Activated naive CD8-positive, alpha-beta T cell (primary cell): Measurements from ENCODE around the gene LARGE1.

Experiments used
- H3K27ac Mint-ChIP-seq: one replicate; pipeline ENCODE4 v1.8.0; 2021; ENCODE audit warnings: mixed read lengths
- H3K27me3 Mint-ChIP-seq: one replicate; pipeline ENCODE4 v1.8.0; 2021; ENCODE audit warnings: mixed read lengths
- H3K36me3 Mint-ChIP-seq: one replicate; pipeline ENCODE4 v1.8.0; 2021; ENCODE audit warnings: mixed read lengths
- H3K4me1 Mint-ChIP-seq: one replicate; pipeline ENCODE4 v1.8.0; 2021; ENCODE audit warnings: low read depth, mixed read lengths
- H3K4me3 Mint-ChIP-seq: one replicate; pipeline ENCODE4 v1.8.0; 2021; ENCODE audit warnings: mild to moderate bottlenecking, mixed read lengths
- H3K9me3 Mint-ChIP-seq: one replicate; pipeline ENCODE4 v1.8.0; 2021; ENCODE audit warnings: low read depth, mixed read lengths

The LARGE1 gene

DNA sequence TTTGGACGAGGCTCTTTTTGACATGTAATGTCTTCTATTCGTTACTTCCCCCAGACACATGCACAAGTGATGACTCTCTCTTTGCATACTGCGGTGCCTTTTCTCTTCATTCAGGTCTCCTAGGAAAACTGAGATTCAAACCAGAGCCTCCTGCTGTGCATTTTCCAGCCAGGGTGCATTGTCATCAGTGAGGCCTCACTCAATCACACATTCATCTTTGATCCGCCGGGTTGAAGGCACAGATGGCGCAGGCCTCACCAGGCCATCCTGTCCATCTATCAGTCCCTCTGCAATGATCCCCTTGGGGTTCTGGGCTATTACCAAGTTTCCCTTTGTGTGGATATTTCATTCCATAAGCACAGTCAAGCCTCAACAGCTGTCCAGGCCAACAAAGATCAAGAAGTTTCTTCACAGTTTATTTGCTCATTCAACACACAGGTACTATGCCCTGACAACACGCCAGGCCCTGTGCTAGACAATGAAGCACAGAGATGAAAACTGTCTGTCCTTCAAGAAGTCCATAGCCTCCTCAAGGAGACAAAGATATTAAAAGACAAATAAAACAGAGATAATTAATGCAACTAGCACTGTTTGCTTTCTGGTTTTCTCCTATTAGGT, 107.8 kb downstream of the LARGE1 start:
- Mint-ChIP-seq H3K27ac (no peak overlapping the region), H3K9me3 (peaks cover 12% of the 10 kb centered on the region), H3K4me1 (no peaks in the 10 kb centered on the region), H3K36me3 (peaks cover 3% of the 10 kb centered on the region), H3K4me3 (no peak overlapping the region), H3K27me3 (peaks cover 2% of the 10 kb centered on the region)

DNA sequence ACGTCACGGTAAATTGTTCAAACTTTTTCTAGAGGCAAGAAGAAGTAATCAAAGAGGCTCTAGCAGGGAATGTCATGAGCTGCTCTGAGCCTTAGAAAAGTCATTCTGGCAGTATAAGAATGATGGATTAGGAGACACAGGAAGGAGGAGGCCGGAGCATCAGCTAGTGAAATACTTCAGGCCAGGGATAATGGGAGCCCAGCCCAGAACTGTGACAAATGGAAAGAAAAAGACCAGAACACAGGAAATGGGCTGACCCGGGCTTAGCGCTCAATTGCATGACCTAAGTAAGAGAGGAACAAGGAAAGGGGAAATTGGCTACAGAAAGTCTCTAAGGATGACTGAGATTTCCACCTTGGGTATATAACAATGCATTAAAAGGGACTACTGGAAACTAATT, 108.6 kb downstream of the LARGE1 start:
- H3K27ac Mint-ChIP-seq: no peak overlapping the region
- H3K4me1 Mint-ChIP-seq: no peaks in the 10 kb centered on the region
- H3K36me3 Mint-ChIP-seq: peaks cover 3% of the 10 kb centered on the region
- H3K9me3 Mint-ChIP-seq: peaks cover 12% of the 10 kb centered on the region
- no peak overlapping the region for H3K4me3 Mint-ChIP-seq
- H3K27me3 Mint-ChIP-seq: peaks cover 2% of the 10 kb centered on the region

DNA sequence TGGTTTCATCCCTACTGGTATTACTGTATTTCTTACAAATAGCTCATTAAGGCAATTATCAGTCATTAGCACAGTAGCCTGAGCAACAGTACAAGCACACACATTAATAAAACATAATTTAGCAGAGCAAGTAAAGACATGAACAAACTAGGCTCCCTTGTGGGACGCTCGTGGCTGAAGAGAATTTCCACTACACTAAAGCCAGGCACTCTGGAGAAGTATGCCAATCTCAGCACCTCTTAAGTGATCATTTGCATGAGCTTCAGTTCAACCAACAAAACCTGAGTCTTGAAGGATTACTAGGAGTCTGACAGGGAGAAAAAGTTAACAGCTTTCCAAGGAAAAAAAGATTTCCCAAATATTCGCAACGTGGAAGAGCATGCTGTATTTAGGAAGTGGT, 109.1 kb downstream of the LARGE1 start:
- H3K4me3 Mint-ChIP-seq: no peak overlapping the region
- no peak overlapping the region for H3K27ac Mint-ChIP-seq
- H3K9me3 Mint-ChIP-seq: peaks cover 12% of the 10 kb centered on the region
- peaks cover 3% of the 10 kb centered on the region for H3K36me3 Mint-ChIP-seq
- peaks cover 2% of the 10 kb centered on the region for H3K27me3 Mint-ChIP-seq
- H3K4me1 Mint-ChIP-seq: no peaks in the 10 kb centered on the region

DNA sequence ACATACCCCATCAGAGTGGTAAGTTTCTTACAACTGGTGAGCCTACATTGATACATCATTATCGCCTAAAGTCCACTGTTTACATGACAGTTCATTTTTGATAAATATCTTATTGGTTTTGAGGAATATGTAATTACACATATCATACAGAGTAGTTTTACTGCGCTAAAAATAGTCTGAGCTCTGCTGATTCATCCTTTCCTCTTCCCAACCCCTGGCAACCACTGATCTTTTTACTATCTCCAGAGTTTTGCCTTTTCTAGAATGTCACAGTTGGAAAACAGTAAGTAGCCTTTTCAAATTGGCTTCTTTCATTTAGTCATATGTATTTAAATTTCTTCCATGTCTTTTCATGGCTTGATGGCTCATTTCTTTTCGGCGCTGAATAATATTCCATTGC, 112.8 kb downstream of the LARGE1 start:
- Mint-ChIP-seq H3K27me3 (peaks cover 2% of the 10 kb centered on the region), H3K4me3 (no peak overlapping the region), H3K36me3 (peaks cover 3% of the 10 kb centered on the region), H3K4me1 (no peaks in the 10 kb centered on the region), H3K27ac (no peak overlapping the region), H3K9me3 (peaks cover 6% of the 10 kb centered on the region)

DNA sequence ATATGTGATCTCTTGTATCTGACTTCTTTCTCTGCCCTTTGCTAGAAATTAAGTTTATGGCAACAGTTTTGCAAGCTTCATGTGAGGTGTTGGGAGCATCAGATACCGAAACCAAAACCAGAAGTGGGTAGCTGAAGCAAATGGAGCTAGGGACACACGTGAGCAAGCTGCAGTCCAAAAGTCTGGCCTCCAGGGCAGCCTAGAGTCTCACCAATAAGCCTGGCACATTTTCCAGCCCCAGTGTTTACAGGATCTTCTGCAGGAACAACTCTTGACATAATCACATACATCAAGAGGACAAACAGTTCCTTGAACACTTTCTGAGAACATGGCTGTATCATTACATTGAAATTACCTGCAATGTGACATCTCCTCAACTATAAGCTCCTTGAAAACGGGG, 114.1 kb downstream of the LARGE1 start:
- Mint-ChIP-seq H3K27ac (no peak overlapping the region), H3K36me3 (peaks cover 3% of the 10 kb centered on the region), H3K27me3 (peaks cover 2% of the 10 kb centered on the region), H3K4me1 (no peaks in the 10 kb centered on the region), H3K9me3 (peaks cover 11% of the 10 kb centered on the region), H3K4me3 (no peak overlapping the region)

DNA sequence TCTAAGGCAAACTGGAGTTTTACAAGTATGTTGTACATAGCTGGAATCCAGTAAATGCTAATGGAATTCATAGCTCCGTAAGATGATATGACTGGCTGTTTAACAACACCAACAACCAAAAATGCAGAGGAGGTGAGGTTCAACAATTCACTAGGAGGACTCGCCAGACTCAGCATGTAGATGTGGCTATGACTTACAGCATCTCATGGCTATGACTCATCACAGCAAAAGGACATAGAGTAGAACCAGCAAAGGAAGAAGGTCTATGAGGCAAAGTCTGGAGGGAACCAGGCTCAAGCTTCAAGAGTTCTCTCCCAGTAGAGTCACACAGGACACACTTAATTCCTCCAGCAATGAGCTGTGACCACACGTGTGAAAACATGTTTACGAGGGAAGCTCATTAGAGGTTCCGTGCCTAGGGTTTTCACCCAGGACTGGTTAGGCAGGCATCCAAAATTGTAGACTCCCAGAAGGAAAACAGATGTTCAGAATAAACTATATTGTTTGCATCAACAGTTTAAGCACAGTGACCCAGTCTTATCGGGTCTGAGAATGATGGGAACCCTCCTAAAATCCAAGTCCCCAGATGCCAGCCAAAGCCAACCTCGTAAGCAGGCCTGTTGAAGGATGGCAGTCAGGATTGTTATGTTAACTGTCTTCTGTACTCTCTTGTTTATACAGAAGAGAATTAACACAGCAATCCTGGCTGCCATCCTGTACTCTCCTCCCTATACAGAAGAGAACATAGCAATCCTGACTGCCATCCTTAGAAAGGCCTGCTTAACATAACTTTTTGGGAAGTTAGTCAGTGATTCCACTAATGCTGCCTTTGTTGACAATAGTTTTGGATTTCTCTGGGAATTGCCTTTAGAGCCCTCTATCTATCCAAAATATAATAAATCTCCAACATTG, 116.6 kb downstream of the LARGE1 start:
- no peak overlapping the region for H3K4me3 Mint-ChIP-seq

DNA sequence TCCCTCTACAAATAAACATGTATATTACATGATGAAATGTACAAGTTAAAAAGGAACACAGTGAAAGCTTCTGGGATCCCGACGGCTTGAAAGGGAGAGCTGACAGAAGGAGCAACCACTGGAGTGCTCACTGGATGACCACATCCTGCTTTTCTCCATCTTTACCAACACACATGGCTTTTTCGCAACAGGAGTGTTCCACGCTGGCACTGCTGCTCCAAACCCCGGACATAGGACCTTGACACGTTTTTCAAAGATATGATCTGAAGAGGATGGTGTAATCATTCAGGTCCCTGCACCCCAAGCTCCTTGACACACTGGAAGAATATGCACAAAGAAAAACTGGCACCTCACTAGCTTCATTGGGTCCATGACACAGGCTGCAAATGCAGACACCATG, 121.9 kb downstream of the LARGE1 start:
- no peaks in the 10 kb centered on the region for H3K36me3 Mint-ChIP-seq
- H3K9me3 Mint-ChIP-seq: peaks cover 9% of the 10 kb centered on the region
- no peak overlapping the region for H3K27ac Mint-ChIP-seq
- no peaks in the 10 kb centered on the region for H3K4me1 Mint-ChIP-seq
- H3K4me3 Mint-ChIP-seq: no peak overlapping the region
- H3K27me3 Mint-ChIP-seq: no peaks in the 10 kb centered on the region

More for the DNA sequence above, 116.6 kb downstream of the LARGE1 start:
- H3K9me3 Mint-ChIP-seq: peaks cover 14% of the 10 kb centered on the region
- peaks cover 2% of the 10 kb centered on the region for H3K27me3 Mint-ChIP-seq
- no peaks in the 10 kb centered on the region for H3K36me3 Mint-ChIP-seq
- no peak overlapping the region for H3K27ac Mint-ChIP-seq
- no peaks in the 10 kb centered on the region for H3K4me1 Mint-ChIP-seq

DNA sequence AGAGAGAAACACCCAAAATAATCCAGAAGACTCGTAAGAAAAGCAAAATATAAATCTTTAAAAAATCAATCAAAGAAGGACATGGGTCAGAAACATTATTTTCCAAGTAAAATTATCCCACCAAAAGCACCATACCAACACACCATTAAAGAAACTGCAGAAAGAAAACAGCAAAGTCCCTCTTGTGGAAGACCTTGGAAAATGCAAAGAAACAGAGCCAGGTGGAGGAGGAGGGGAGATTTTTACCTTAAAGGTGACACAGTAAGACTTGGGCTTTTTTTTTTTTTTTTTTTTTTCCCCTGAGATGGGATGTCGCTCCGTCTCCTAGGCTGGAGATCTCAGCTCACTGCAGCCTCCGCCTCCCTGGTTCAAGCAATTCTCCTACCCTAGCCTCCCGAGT, 123.8 kb downstream of the LARGE1 start:
- H3K9me3 Mint-ChIP-seq: peaks cover 6% of the 10 kb centered on the region
- no peak overlapping the region for H3K4me3 Mint-ChIP-seq
- H3K4me1 Mint-ChIP-seq: no peaks in the 10 kb centered on the region
- H3K36me3 Mint-ChIP-seq: no peaks in the 10 kb centered on the region
- no peak overlapping the region for H3K27ac Mint-ChIP-seq
- H3K27me3 Mint-ChIP-seq: no peaks in the 10 kb centered on the region

DNA sequence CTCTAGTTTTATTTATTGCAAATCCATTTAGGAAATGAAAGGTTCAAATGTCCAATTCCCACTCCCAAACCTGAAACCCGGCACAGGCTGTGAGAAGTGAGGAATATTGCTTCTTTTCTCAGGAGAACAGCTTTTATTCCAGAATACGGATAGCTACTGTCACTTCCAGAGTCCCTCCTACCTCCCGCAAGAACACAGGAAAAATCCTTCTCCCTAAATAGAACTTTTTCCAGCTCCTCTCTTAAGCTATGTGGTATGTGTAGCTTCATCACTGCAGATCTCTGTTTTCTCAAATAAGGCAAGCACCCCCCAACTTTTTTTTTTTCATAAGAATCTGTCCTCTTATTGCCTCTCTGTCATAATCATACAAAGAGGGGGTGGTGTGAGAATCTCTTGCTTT, 126.8 kb downstream of the LARGE1 start:
- Mint-ChIP-seq H3K9me3 (peaks cover 3% of the 10 kb centered on the region), H3K4me3 (no peak overlapping the region), H3K27me3 (no peaks in the 10 kb centered on the region)

DNA sequence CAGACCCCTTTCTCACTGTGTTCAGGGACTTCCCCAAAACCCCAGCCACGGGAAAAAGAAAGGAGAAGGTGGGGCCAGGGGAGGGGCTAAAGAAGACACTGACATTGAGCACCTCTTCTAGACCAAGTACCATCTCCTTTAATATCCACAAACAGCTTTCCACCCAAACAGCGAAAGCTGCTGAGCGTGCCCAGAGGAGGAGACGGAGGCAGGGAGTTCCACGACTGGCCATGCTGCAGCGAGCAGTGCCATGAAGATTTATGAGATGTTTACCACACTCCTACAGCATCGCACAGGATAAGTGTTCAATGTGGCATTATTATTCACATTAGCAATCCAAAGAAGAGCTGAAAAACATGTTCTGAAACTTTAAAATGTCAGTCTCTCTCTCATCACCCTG, 127.4 kb downstream of the LARGE1 start:
- no peaks in the 10 kb centered on the region for H3K4me1 Mint-ChIP-seq
- peaks cover 4% of the 10 kb centered on the region for H3K36me3 Mint-ChIP-seq
- peaks cover 8% of the 10 kb centered on the region for H3K9me3 Mint-ChIP-seq
- H3K27me3 Mint-ChIP-seq: no peaks in the 10 kb centered on the region
- H3K27ac Mint-ChIP-seq: no peak overlapping the region
- no peak overlapping the region for H3K4me3 Mint-ChIP-seq

More for the DNA sequence above, 126.8 kb downstream of the LARGE1 start:
- peaks cover under 1% of the 10 kb centered on the region for H3K36me3 Mint-ChIP-seq
- no peaks in the 10 kb centered on the region for H3K4me1 Mint-ChIP-seq
- no peak overlapping the region for H3K27ac Mint-ChIP-seq

DNA sequence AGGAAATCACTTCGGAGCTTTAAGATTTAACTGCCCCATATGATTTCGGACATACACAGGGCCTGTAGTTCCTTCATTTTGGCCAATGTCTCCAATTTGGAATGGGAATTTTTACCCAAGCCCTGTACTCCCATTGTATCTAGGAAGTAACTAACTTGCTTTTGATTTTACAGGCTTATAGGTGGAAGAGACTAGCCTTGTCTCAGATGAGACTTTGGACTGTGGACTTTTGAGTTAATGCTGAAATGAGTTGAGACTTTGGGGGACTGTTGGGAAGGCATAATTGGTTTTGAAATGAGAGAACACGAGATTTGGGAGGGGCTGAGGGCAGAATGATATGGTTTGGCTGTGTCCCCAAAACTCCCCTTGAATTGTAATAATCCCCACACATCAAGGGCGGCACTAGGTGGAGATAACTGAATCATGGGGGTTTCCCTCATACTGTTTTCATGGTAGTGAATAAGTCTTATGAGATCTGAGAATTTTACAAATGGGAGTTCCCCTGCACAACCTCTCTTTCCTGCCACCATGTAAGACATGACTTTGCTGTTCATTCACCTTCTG, 130.5 kb downstream of the LARGE1 start:
- H3K36me3 Mint-ChIP-seq: peaks cover 4% of the 10 kb centered on the region
- no peaks in the 10 kb centered on the region for H3K27me3 Mint-ChIP-seq
- H3K4me3 Mint-ChIP-seq: no peak overlapping the region
- peaks cover 15% of the 10 kb centered on the region for H3K9me3 Mint-ChIP-seq
- no peaks in the 10 kb centered on the region for H3K4me1 Mint-ChIP-seq
- no peak overlapping the region for H3K27ac Mint-ChIP-seq

DNA sequence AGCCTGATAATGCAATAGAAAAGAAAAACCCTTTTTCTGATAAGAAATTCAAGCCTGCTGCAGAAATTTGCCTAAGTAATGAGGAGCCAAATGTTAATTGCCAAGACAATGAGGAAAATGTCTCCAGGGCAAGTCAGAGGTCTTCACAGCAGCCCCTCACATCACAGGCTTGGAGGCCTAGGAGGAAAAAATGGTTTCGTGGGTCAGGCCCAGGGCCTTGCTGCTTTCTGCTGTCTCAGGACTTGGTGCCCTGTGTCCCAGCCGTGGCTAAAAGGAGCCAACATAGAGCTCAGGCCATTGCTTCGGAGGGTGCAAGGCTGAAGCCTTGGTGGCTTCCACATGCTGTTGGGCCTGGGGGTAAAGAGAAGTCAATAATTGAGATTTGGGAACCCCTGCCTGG, 131.3 kb downstream of the LARGE1 start:
- Mint-ChIP-seq H3K4me3 (no peak overlapping the region), H3K9me3 (peaks cover 15% of the 10 kb centered on the region), H3K36me3 (peaks cover 4% of the 10 kb centered on the region), H3K27ac (no peak overlapping the region), H3K4me1 (no peaks in the 10 kb centered on the region), H3K27me3 (no peaks in the 10 kb centered on the region)

DNA sequence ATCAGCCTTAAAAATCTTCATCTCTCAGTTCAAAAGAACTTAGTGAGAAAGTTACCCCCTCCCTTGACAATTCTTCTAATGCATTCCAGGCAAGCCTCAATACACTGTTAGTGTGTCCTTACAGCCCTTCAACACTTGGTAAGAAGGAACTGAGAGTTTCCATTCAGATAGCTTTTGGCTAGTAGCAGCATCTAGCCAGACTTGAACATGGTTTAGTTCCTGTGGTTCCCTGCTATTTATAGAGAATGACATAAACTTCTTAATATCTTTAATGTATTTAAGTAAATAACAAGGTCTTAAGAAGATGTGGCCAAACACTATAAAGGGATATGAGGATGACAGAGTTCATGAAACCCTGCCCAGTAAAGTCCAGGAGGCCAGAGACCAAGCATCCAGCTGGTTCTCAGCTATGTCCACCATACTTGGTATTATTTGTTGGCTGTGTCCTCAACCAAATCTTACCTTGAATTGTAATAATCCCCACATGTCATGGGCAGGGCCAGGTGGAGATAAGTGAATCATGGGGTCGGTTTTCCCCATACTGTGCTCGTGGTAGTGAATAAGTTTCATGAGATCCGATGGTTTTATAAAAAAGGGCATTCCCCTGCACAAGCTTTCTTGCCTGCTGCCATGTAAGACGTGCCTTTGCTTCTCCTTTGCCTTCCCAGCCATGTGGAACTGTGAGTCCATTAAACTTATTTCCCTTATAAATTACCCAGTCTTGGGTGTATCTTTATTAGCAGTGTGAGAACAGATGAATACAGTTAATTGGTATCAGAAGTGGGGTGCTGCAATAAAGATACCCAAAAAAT, 132.4 kb downstream of the LARGE1 start:
- Mint-ChIP-seq H3K27ac (no peak overlapping the region), H3K9me3 (peaks cover 15% of the 10 kb centered on the region), H3K36me3 (peaks cover 4% of the 10 kb centered on the region), H3K4me3 (no peak overlapping the region), H3K4me1 (no peaks in the 10 kb centered on the region), H3K27me3 (no peaks in the 10 kb centered on the region)

DNA sequence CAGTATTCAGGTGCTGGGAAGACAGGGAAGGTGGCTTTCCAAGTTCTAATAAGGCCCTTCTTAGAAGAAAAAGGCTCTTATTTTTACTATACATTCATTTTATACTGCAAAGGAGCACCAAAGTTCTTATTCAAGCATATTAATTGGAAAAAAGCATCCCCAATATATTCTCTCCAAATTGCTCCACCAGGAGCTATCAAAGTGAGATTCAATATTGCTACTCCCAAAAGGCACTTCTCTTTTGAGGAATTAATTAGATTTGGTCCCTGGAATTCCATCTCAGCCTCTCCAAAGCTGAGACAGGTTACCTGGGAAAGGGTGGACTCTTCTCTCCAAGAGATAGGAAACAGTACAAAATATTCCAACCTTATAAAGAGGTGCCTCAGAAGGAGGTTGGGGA, 134.1 kb downstream of the LARGE1 start:
- no peaks in the 10 kb centered on the region for H3K27me3 Mint-ChIP-seq
- no peak overlapping the region for H3K4me3 Mint-ChIP-seq
- peaks cover 4% of the 10 kb centered on the region for H3K36me3 Mint-ChIP-seq
- no peaks in the 10 kb centered on the region for H3K4me1 Mint-ChIP-seq
- no peak overlapping the region for H3K27ac Mint-ChIP-seq
- H3K9me3 Mint-ChIP-seq: peaks cover 15% of the 10 kb centered on the region
